GM12872 (cell line): ENCODE results near the gene PLCB1.

Experiments used
- CTCF ChIP-seq: IDR thresholded peaks from 3 replicates; pipeline ENCODE4 v1.5.1; 2011; ENCODE audit warnings: low read depth, mild to moderate bottlenecking, low read length, moderate library complexity; ENCODE audit not compliant: insufficient read depth

The PLCB1 gene

DNA sequence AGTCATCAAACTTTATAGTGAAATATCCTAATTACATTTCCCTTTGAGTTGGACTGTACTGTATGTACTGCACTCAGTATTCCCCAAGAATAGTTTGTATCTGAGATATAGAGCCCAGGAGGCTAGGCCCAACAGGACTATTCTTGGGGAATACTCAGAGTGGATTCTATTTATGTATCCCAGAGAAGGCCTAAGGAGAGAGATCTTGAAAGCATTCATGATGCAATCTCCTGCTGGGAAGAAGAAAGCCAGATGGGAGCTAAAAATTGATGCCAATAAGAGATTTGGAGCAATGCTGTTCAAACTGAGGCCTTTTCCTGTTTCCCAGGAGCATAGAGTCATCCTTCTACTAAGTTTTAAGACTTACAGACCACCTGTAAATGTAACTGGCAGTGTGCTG, 484.7 kb downstream of the PLCB1 start:
- no peak for TF ChIP-seq CTCF

GRCh38 chr20:8621001-8621400, 488.9 kb downstream of the PLCB1 start:
- no peak for TF ChIP-seq CTCF

DNA sequence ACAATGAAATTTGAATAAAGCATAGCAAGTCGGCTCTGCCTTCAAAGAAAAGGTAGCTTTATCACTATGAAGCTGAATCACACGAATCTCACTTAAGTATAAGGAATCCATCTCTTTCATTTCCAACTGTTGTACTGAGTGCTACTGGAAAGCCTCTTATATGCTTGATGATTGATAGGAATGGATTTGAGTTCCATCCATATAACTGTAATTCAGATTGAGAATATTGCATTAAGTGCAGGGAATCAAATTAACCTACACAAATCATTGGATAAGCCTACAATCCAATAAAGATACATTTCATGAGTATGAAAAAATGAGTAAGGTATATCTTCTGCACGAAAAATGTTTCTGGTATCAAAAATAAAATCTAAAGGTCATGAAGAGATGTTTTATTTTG, 492.0 kb downstream of the PLCB1 start:
- TF ChIP-seq CTCF: no peak

GRCh38 chr20:8624616-8625015, 492.6 kb downstream of the PLCB1 start:
- TF ChIP-seq CTCF: no peak

- TF ChIP-seq CTCF: no peak
These were observed 495.4 kb downstream of the PLCB1 start for GRCh38 chr20:8627340-8628004.

GRCh38 chr20:8631271-8631670, 499.2 kb downstream of the PLCB1 start:
- no peak for TF ChIP-seq CTCF

DNA sequence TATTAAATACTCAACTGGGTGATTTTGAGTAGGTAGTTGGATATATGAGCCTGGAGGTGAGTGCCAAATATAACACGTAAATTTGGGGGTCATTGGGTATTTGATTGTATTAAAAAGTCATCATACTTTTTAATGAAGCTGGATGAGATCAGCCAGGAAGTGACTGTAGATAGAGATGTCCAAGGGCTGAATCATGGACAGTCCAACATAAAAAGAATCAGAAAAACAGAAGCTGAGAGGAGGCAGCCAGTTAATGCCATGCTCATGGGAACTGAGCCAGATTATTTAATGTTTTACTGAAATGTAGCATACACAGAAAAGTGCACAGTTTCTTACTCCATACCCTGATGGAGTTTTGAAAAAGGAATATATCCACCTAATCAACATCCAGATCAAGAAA, 501.3 kb downstream of the PLCB1 start:
- no peak for TF ChIP-seq CTCF
